ENCODE data around the gene SEC14L5. TPM values are rescaled to one million over a fixed set of nuclear protein-coding genes. Genes with fewer than 3 reads are reported as not detected.

SEC14L5 gene
- total RNA-seq, 1 experiment from 2014 or later, result 0.27 TPM

DNA sequence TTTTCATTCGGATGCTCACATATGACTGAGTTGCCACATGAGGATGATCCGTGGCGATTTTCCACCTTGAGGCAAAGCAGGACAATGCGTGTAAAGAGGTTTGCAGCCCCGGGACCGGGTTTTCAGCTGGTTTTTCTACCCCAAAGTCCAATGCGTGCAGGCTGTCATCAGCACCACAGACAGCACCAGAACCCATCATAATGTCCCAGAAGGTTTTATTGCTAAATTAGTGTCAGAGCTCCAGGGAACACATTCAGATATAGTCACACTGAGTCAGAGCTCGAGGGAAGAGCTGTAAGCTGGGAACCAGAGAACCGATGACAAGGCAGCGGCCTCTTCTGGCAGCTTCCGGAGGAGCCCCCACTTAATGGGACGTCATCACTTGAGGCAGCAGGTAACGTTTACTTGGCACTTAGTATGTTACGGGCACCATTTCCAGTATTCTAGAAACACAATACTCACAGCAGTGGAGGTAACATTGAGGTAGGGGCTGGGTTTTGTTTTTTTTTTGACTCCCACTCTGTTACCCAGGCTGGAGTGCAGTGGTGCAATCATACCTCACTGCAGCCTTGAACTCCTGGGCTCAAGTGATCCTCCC lies 84.5 kb downstream of the SEC14L5 start:
- TF ChIP-seq EZH2phosphoT487 (IDR thresholded peaks at IDR 0.05; ENCODE audit: borderline replicate concordance), result no peak
- peak; percentile 36; the same call in 1 of the 2 replicates for TF ChIP-seq RAD21 (IDR thresholded peaks at IDR 0.05; ENCODE audit: low read depth)
- TF ChIP-seq CTCF (IDR thresholded peaks at IDR 0.05 in 2 of 3, conservative IDR thresholded peaks at IDR 0.05 in 1 of 3; ENCODE audit: borderline replicate concordance in 1 of 3, insufficient read depth in 1 of 3, low read depth in 2 of 3, low read length in 2 of 3), result peak in 2 of 3 experiments; percentile 28 to 30; a peak in 3 of 6 replicates
- TF ChIP-seq SIN3A (IDR thresholded peaks at IDR 0.05; ENCODE audit: low read depth), result no peak
- H2AFZ ChIP-seq (ENCODE audit: low read depth, low read length, poor library complexity, severe bottlenecking), result no peak overlapping the region
- ChIA-PET RAD21 (ENCODE audit: low non-redundant PET in 1 of 2, low total read pairs in 2 of 2, uncharacterized antibody in 2 of 2, unreplicated experiment in 2 of 2) (no interaction called here), CTCF (interaction anchor here (0.8 to 1.0 kb wide), 2 partner anchors 17 to 240 kb away, joined by 3 read pairs; partner anchors contain the start of gene ROGDI), POLR2A (no interaction called here)
- peak; percentile 67 for ATAC-seq
- intact Hi-C loops (cut with micrococcal nuclease), result no loop called here
- H3K9me3 ChIP-seq (ENCODE audit: control insufficient read depth in 1 of 2, insufficient read depth in 1 of 2, low read depth in 1 of 2, low read length in 2 of 2), result no peaks in the 10 kb centered on the region
- peak; percentile 27 for DNase-seq (ENCODE audit: low read depth, low spot score)
- BruUV-seq (replicated peaks), result no TSS peak
- H3K79me2 ChIP-seq (ENCODE audit: insufficient read depth, low read length), result no peaks in the 10 kb centered on the region
- H3K27ac ChIP-seq (ENCODE audit: low read depth, low read length), result no peak overlapping the region
- no peaks in the 10 kb centered on the region for H3K27me3 ChIP-seq (ENCODE audit: insufficient read depth, low read length)
- H3K4me1 ChIP-seq (ENCODE audit: control insufficient read depth in 1 of 2, insufficient read depth in 2 of 2, low read length in 2 of 2), result peaks cover 15 to 29% of the 10 kb centered on the region in 2 experiments
- H3K4me3 ChIP-seq (replicated peaks in 1 of 2; ENCODE audit: low read depth in 1 of 2, low read length in 2 of 2), result no peak overlapping the region; a peak in 1 of 4 replicates
- no peaks in the 10 kb centered on the region for H3K36me3 ChIP-seq (ENCODE audit: control insufficient read depth in 1 of 2, insufficient read depth in 2 of 2, low read length in 2 of 2)
- H3K4me2 ChIP-seq (ENCODE audit: low read length), result peak overlapping the region; percentile 58
- H4K20me1 ChIP-seq (ENCODE audit: insufficient read depth), result no peaks in the 10 kb centered on the region
- H3K9me2 ChIP-seq (ENCODE audit: insufficient read depth), result no peaks in the 10 kb centered on the region
- peak overlapping the region; percentile 7 for H3K9ac ChIP-seq (ENCODE audit: low read length)

GRCh38 chr16:5044011-5044540 lies 85.9 kb downstream of the SEC14L5 start:
- DNase-seq (ENCODE audit: low read depth, low spot score) (no peak), ATAC-seq (no peak)
- intact Hi-C loops (cut with micrococcal nuclease), result no loop called here
- Histone ChIP-seq H3K9ac (ENCODE audit: low read length) (no peak overlapping the region), H3K36me3 (ENCODE audit: control insufficient read depth in 1 of 2, insufficient read depth in 2 of 2, low read length in 2 of 2) (no peaks in the 10 kb centered on the region), H4K20me1 (ENCODE audit: insufficient read depth) (no peaks in the 10 kb centered on the region), H3K79me2 (ENCODE audit: insufficient read depth, low read length) (no peaks in the 10 kb centered on the region), H3K9me2 (ENCODE audit: insufficient read depth) (no peaks in the 10 kb centered on the region), H3K4me2 (ENCODE audit: low read length) (no peak overlapping the region), H3K9me3 (ENCODE audit: control insufficient read depth in 1 of 2, insufficient read depth in 1 of 2, low read depth in 1 of 2, low read length in 2 of 2) (no peaks in the 10 kb centered on the region), H3K4me1 (ENCODE audit: control insufficient read depth in 1 of 2, insufficient read depth in 2 of 2, low read length in 2 of 2) (peaks cover 15 to 29% of the 10 kb centered on the region in 2 experiments), H3K27me3 (ENCODE audit: insufficient read depth, low read length) (no peaks in the 10 kb centered on the region), H3K4me3 (replicated peaks in 1 of 2; ENCODE audit: low read depth in 1 of 2, low read length in 2 of 2) (no peak overlapping the region), H2AFZ (ENCODE audit: low read depth, low read length, poor library complexity, severe bottlenecking) (no peak overlapping the region), H3K27ac (ENCODE audit: low read depth, low read length) (no peak overlapping the region)
- no TSS peak for BruUV-seq (replicated peaks)
- CTCF ChIA-PET, result no interaction called here
- TF ChIP-seq POLR2AphosphoS5 (IDR thresholded peaks at IDR 0.05; ENCODE audit: low read depth, low read length), result no peak
- no peak for TF ChIP-seq CBX3 (IDR thresholded peaks at IDR 0.05; ENCODE audit: low read depth)
- no peak for TF ChIP-seq ELF1 (IDR thresholded peaks at IDR 0.05; ENCODE audit: borderline replicate concordance, low read depth)
- TF ChIP-seq EZH2phosphoT487 (IDR thresholded peaks at IDR 0.05; ENCODE audit: borderline replicate concordance), result no peak
- no peak for TF ChIP-seq SRF (IDR thresholded peaks at IDR 0.05; ENCODE audit: low read depth)
- no peak for TF ChIP-seq POLR2A (IDR thresholded peaks at IDR 0.05; ENCODE audit: borderline replicate concordance, extremely low read depth, insufficient read depth, insufficient read length)
- TF ChIP-seq, protein P1, sequence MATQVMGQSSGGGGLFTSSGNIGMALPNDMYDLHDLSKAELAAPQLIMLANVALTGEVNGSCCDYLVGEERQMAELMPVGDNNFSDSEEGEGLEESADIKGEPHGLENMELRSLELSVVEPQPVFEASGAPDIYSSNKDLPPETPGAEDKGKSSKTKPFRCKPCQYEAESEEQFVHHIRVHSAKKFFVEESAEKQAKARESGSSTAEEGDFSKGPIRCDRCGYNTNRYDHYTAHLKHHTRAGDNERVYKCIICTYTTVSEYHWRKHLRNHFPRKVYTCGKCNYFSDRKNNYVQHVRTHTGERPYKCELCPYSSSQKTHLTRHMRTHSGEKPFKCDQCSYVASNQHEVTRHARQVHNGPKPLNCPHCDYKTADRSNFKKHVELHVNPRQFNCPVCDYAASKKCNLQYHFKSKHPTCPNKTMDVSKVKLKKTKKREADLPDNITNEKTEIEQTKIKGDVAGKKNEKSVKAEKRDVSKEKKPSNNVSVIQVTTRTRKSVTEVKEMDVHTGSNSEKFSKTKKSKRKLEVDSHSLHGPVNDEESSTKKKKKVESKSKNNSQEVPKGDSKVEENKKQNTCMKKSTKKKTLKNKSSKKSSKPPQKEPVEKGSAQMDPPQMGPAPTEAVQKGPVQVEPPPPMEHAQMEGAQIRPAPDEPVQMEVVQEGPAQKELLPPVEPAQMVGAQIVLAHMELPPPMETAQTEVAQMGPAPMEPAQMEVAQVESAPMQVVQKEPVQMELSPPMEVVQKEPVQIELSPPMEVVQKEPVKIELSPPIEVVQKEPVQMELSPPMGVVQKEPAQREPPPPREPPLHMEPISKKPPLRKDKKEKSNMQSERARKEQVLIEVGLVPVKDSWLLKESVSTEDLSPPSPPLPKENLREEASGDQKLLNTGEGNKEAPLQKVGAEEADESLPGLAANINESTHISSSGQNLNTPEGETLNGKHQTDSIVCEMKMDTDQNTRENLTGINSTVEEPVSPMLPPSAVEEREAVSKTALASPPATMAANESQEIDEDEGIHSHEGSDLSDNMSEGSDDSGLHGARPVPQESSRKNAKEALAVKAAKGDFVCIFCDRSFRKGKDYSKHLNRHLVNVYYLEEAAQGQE (IDR thresholded peaks at IDR 0.05; ENCODE audit: low read depth), result no peak
- no peak for TF ChIP-seq JUND (IDR thresholded peaks at IDR 0.05)
- POLR2A ChIA-PET, result no interaction called here
- RAD21 ChIA-PET (ENCODE audit: low non-redundant PET in 1 of 2, low total read pairs in 2 of 2, uncharacterized antibody in 2 of 2, unreplicated experiment in 2 of 2), result no interaction called here
